ENCODE results near the gene ATP1A4. TPM values are rescaled to one million over a fixed set of nuclear protein-coding genes. Genes with fewer than 3 reads are reported as not detected.

ATP1A4 gene
- total and polyA plus RNA-seq, 2 of the 8 experiments (the other 6 are each of a cell fraction or from before 2014, with no cell fraction given) = 0.48 to 0.61 TPM

DNA sequence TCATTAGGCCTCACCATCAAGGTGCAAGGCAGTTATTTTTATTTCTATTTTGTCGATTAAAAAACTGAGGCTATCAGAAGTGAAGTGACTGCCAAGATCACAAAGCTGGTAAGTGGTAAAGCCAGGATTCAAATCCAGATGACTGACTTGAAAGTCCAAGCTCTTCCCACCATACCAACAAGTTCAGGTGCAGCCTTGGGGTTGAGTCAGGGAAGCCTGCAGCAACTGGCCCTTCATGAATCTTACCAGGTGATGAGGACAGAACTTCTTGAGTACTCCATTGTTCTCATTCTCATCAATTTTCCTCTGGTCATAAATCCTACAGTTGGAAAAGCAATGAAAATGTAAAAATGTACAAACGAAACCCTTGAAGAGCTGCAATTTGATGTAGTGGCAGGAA lies 73.9 kb downstream of the ATP1A4 start:
- no peak overlapping the region for H2BK20ac ChIP-seq (ENCODE audit: low read length)
- no peaks in the 10 kb centered on the region for H3K4me1 ChIP-seq (replicated peaks in 1 of 4; ENCODE audit: control insufficient read depth in 3 of 4, insufficient read depth in 4 of 4, low read length in 3 of 4)
- TF ChIP-seq ASH2L (IDR thresholded peaks at IDR 0.05; ENCODE audit: low read length) = no peak
- H4K5ac ChIP-seq (ENCODE audit: insufficient read length, low read depth, low read length) = no peak overlapping the region
- no peak overlapping the region for H3K56ac ChIP-seq (replicated peaks; ENCODE audit: insufficient read length, low read depth, low read length)
- H3K14ac ChIP-seq (ENCODE audit: insufficient read length) = no peak overlapping the region
- H3K4me3 ChIP-seq (ENCODE audit: extremely low read depth in 1 of 4, insufficient read depth in 2 of 4, low read depth in 3 of 4, low read length in 4 of 4) = no peak overlapping the region
- H3K18ac ChIP-seq (ENCODE audit: extremely low read depth, low read length) = no peak overlapping the region
- H3K79me2 ChIP-seq (ENCODE audit: control insufficient read depth in 1 of 2, insufficient read depth in 2 of 2, low read length in 2 of 2) = no peaks in the 10 kb centered on the region
- H3K79me1 ChIP-seq (ENCODE audit: low read depth, low read length) = no peaks in the 10 kb centered on the region
- no peaks in the 10 kb centered on the region for H3K27me3 ChIP-seq (replicated peaks in 1 of 4; ENCODE audit: control insufficient read depth in 3 of 4, extremely low read depth in 1 of 4, insufficient read depth in 3 of 4, low read length in 3 of 4)
- H3K9ac ChIP-seq (replicated peaks in 1 of 4; ENCODE audit: extremely low read depth in 1 of 4, low read depth in 3 of 4, low read length in 3 of 4) = no peak overlapping the region
- no peak for FAIRE-seq
- H3K4me2 ChIP-seq (ENCODE audit: insufficient read depth in 1 of 2, low read depth in 2 of 2, low read length in 2 of 2) = no peak overlapping the region
- no peak overlapping the region for H2BK5ac ChIP-seq (ENCODE audit: low read depth, low read length)
- no peak overlapping the region for H2AFZ ChIP-seq (ENCODE audit: low read length)
- no peak overlapping the region for H4K8ac ChIP-seq (ENCODE audit: extremely low read depth, insufficient read depth, low read length)
- ChIA-PET CTCF (ENCODE audit: partially characterized antibody) (interaction anchor here (0.8 to 2.4 kb wide), 13 partner anchors 9 to 153 kb away, joined by 3 to 11 read pairs (median 5); no protein-coding TSS in a partner anchor), POLR2A (ENCODE audit: partially characterized antibody) (interaction anchor here (0.7 to 3.6 kb wide), 8 partner anchors 10 to 56 kb away, joined by 3 to 15 read pairs (median 4); no protein-coding TSS in a partner anchor)
- no peak overlapping the region for H3K23ac ChIP-seq (ENCODE audit: insufficient read length)
- peaks cover 0 to 2% of the 10 kb centered on the region in 2 experiments for H4K20me1 ChIP-seq (replicated peaks in 1 of 2; ENCODE audit: control insufficient read depth in 1 of 2, insufficient read depth in 2 of 2, low read length in 2 of 2)
- no peaks in the 10 kb centered on the region for H3K9me3 ChIP-seq (ENCODE audit: insufficient read depth in 2 of 2, low read depth in 1 of 2, low read length in 1 of 2)
- H3K27ac ChIP-seq (ENCODE audit: low read depth, low read length) = no peak overlapping the region
- no peak overlapping the region for H3K4ac ChIP-seq (replicated peaks; ENCODE audit: insufficient read length, low read depth, low read length)
- H2AK5ac ChIP-seq (ENCODE audit: low read depth, low read length) = no peak overlapping the region
- peaks cover 24 to 93% (median 66%) of the 10 kb centered on the region in 4 experiments for H3K36me3 ChIP-seq (ENCODE audit: control insufficient read depth in 2 of 4, insufficient read depth in 4 of 4, low read length in 3 of 4)
- no peak overlapping the region for H2BK12ac ChIP-seq (ENCODE audit: low read depth, low read length)
- H2BK120ac ChIP-seq (replicated peaks; ENCODE audit: low read depth, low read length) = no peak overlapping the region
- H3K23me2 ChIP-seq (ENCODE audit: low read depth, low read length) = no peaks in the 10 kb centered on the region
- no peak overlapping the region for H2BK15ac ChIP-seq (ENCODE audit: low read length)
- no peak overlapping the region for H4K91ac ChIP-seq (replicated peaks; ENCODE audit: insufficient read length, low read length)
- no peak for DNase-seq (ENCODE audit: low read depth in 1 of 2, low spot score in 2 of 2)
- WGBS, 2 experiments (ENCODE audit: extremely low coverage in 1 of 2, insufficient coverage in 1 of 2, insufficient read length in 1 of 2, insufficient replicate concordance in 2 of 2, low coverage in 1 of 2, low lambda C conversion rate in 2 of 2, missing lambda C conversion rate in 1 of 2) = 79% methylated on average over 2 of the region's 2 CpGs; no CpG with 5 or more reads in 1 of the 2 experiments
